H1 (cell line): ENCODE results near the gene PRR36. TPM values are rescaled to one million over a fixed set of nuclear protein-coding genes. Genes with fewer than 3 reads are reported as not detected.

Experiments
- CTCF ChIA-PET: fragments of 300-600 bp; sonication (Branson Sonifier 250); formaldehyde crosslinking; loops from one replicate; lab custom pipeline; 2021; ENCODE audit not compliant: partially characterized antibody; lab: Charles Lee
- POLR2A ChIA-PET: fragments of 300-600 bp; sonication (Branson Sonifier 250); formaldehyde crosslinking; loops from one replicate; lab custom pipeline; 2021; ENCODE audit warnings: inconsistent platforms; ENCODE audit not compliant: partially characterized antibody; lab: Charles Lee
- DNase-seq, 2 experiments: peaks; one replicate each; pipeline versions ENCODE4 v3.0.0 to v3.0.0-alpha.2; 2010 to 2022; ENCODE audit warnings: low spot score in 2 of 2, low read depth in 1 of 2, mixed read lengths in 1 of 2
- FAIRE-seq: peaks from 2 replicates; lab custom pipeline; 2011; peaks lifted over from hg19 to GRCh38; lab: Jason Lieb, UNC
- H2AFZ ChIP-seq: 2 replicates; pipeline ENCODE4 v1.8.1; 2012; ENCODE audit warnings: low read length, inconsistent platforms
- H2AK5ac ChIP-seq: 2 replicates; pipeline ENCODE4 v1.6.1; 2013; ENCODE audit warnings: low read depth, low read length
- H2BK120ac ChIP-seq: replicated peaks from 2 replicates; pipeline ENCODE3; 2013; ENCODE audit warnings: low read depth, low read length, inconsistent platforms
- H2BK12ac ChIP-seq: 2 replicates; pipeline ENCODE4 v1.6.1; 2013; ENCODE audit warnings: low read depth, low read length
- H2BK15ac ChIP-seq: 2 replicates; pipeline ENCODE4 v1.6.1; 2013; ENCODE audit warnings: low read length
- H2BK20ac ChIP-seq: 2 replicates; pipeline ENCODE4 v1.6.1; 2013; ENCODE audit warnings: low read length
- H2BK5ac ChIP-seq: 2 replicates; pipeline ENCODE4 v1.6.1; 2013; ENCODE audit warnings: low read depth, low read length
- H3K14ac ChIP-seq: 2 replicates; pipeline ENCODE4 v1.6.1; 2013; ENCODE audit warnings: inconsistent platforms; ENCODE audit not compliant: insufficient read length
- H3K18ac ChIP-seq: 2 replicates; pipeline ENCODE4 v1.6.1; 2013; ENCODE audit warnings: low read length; ENCODE audit errors: extremely low read depth
- H3K23ac ChIP-seq: 2 replicates; pipeline ENCODE4 v1.6.1; 2013; ENCODE audit warnings: inconsistent platforms; ENCODE audit not compliant: insufficient read length
- H3K23me2 ChIP-seq: 2 replicates; pipeline ENCODE4 v1.6.1; 2013; ENCODE audit warnings: low read depth, low read length
- H3K27ac ChIP-seq: 2 replicates; pipeline ENCODE4 v1.6.1; 2011; ENCODE audit warnings: low read depth, low read length, inconsistent platforms
- H3K27me3 ChIP-seq, 4 experiments: replicated peaks in 1 of 4; 1 replicate in 1 of 4; 2 replicates in 3 of 4; pipeline versions ENCODE4 v1.6.1 to v1.8.1; 2011 to 2013; ENCODE audit warnings: low read length in 3 of 4, mild to moderate bottlenecking in 3 of 4, inconsistent platforms in 2 of 4, mixed read lengths in 2 of 4, moderate library complexity in 1 of 4; ENCODE audit not compliant: control insufficient read depth in 3 of 4, insufficient read depth in 3 of 4; ENCODE audit errors: extremely low read depth in 1 of 4
- H3K36me3 ChIP-seq, 4 experiments: 2 replicates each; pipeline versions ENCODE4 v1.6.1 to v1.8.1; 2011 to 2013; ENCODE audit warnings: mild to moderate bottlenecking in 4 of 4, low read length in 3 of 4, moderate library complexity in 2 of 4, control low read depth in 1 of 4, inconsistent platforms in 1 of 4; ENCODE audit not compliant: insufficient read depth in 4 of 4, control insufficient read depth in 2 of 4
- H3K4ac ChIP-seq: replicated peaks from 2 replicates; pipeline ENCODE3; 2013; ENCODE audit warnings: low read length, low read depth, mixed read lengths, inconsistent platforms; ENCODE audit not compliant: insufficient read length
- H3K4me1 ChIP-seq, 4 experiments: replicated peaks in 1 of 4; 1 replicate in 1 of 4; 2 replicates in 3 of 4; pipeline versions ENCODE4 v1.6.1 to v1.8.1; 2011 to 2013; ENCODE audit warnings: low read length in 3 of 4, inconsistent platforms in 2 of 4, mixed read lengths in 1 of 4; ENCODE audit not compliant: insufficient read depth in 4 of 4, control insufficient read depth in 3 of 4
- H3K4me2 ChIP-seq, 2 experiments: 2 replicates each; pipeline versions ENCODE4 v1.6.1 to v1.8.1; 2011 to 2013; ENCODE audit warnings: low read depth in 2 of 2, low read length in 2 of 2, control low read depth in 1 of 2, inconsistent platforms in 1 of 2, mild to moderate bottlenecking in 1 of 2; ENCODE audit not compliant: insufficient read depth in 1 of 2
- H3K4me3 ChIP-seq, 4 experiments: fragments of 200-600, 300-600 bp in 1 of 4; sonication (generic), shearing (Covaris generic), sonication (Bioruptor Twin) in 1 of 4; 2 replicates each; pipeline versions ENCODE4 v1.5.1 to v1.8.1; 2011 to 2016; ENCODE audit warnings: low read length in 4 of 4, low read depth in 3 of 4, control low read depth in 2 of 4, inconsistent platforms in 2 of 4, mild to moderate bottlenecking in 2 of 4, mixed read lengths in 1 of 4, moderate library complexity in 1 of 4; ENCODE audit not compliant: insufficient read depth in 2 of 4; ENCODE audit errors: extremely low read depth in 1 of 4
- H3K56ac ChIP-seq: replicated peaks from 2 replicates; pipeline ENCODE3; 2013; ENCODE audit warnings: low read depth, mild to moderate bottlenecking, mixed read lengths, low read length, inconsistent platforms; ENCODE audit not compliant: insufficient read length
- H3K79me1 ChIP-seq: 2 replicates; pipeline ENCODE4 v1.6.1; 2013; ENCODE audit warnings: low read depth, low read length, control low read depth
- H3K79me2 ChIP-seq, 2 experiments: 2 replicates each; pipeline versions ENCODE4 v1.6.1 to v1.8.1; 2012 to 2013; ENCODE audit warnings: low read length in 2 of 2, mild to moderate bottlenecking in 2 of 2, inconsistent platforms in 1 of 2; ENCODE audit not compliant: insufficient read depth in 2 of 2, control insufficient read depth in 1 of 2
- H3K9ac ChIP-seq, 4 experiments: replicated peaks in 1 of 4; 1 replicate in 1 of 4; 2 replicates in 3 of 4; pipeline versions ENCODE4 v1.6.1 to v1.8.1; 2011 to 2013; ENCODE audit warnings: low read depth in 3 of 4, low read length in 3 of 4, control low read depth in 2 of 4, mild to moderate bottlenecking in 2 of 4, moderate library complexity in 2 of 4, inconsistent platforms in 1 of 4; ENCODE audit errors: extremely low read depth in 1 of 4
- H3K9me3 ChIP-seq, 2 experiments: 2 replicates each; pipeline versions ENCODE4 v1.6.1 to v1.8.1; 2012 to 2013; ENCODE audit warnings: mild to moderate bottlenecking in 2 of 2, moderate library complexity in 2 of 2, control low read depth in 1 of 2, inconsistent platforms in 1 of 2, low read depth in 1 of 2, low read length in 1 of 2, mixed read lengths in 1 of 2; ENCODE audit not compliant: insufficient read depth in 2 of 2
- H4K20me1 ChIP-seq, 2 experiments: replicated peaks in 1 of 2; 2 replicates each; pipeline versions ENCODE3 to v1.8.1; 2011 to 2013; ENCODE audit warnings: inconsistent platforms in 2 of 2, low read length in 2 of 2, mild to moderate bottlenecking in 1 of 2; ENCODE audit not compliant: insufficient read depth in 2 of 2, control insufficient read depth in 1 of 2
- H4K5ac ChIP-seq: 2 replicates; pipeline ENCODE4 v1.6.1; 2013; ENCODE audit warnings: low read length, low read depth, mixed read lengths, inconsistent platforms; ENCODE audit not compliant: insufficient read length
- H4K8ac ChIP-seq: 2 replicates; pipeline ENCODE4 v1.8.0; 2013; ENCODE audit warnings: mild to moderate bottlenecking, moderate library complexity, low read length, inconsistent platforms; ENCODE audit not compliant: insufficient read depth; ENCODE audit errors: extremely low read depth
- H4K91ac ChIP-seq: replicated peaks from 2 replicates; pipeline ENCODE3; 2013; ENCODE audit warnings: low read length, mixed read lengths, inconsistent platforms; ENCODE audit not compliant: insufficient read length
- CEBPB ChIP-seq: IDR thresholded peaks from 2 replicates; pipeline ENCODE4 v1.6.1; 2012; ENCODE audit warnings: low read depth, low read length
- EP300 ChIP-seq, 2 experiments: IDR thresholded peaks; 1 replicate in 1 of 2; 2 replicates in 1 of 2; pipeline ENCODE4 v1.6.1; 2011 to 2012; ENCODE audit warnings: low read depth in 2 of 2, low read length in 2 of 2, mild to moderate bottlenecking in 2 of 2, borderline replicate concordance in 1 of 2, inconsistent platforms in 1 of 2, moderate library complexity in 1 of 2
- FOSL1 ChIP-seq: IDR thresholded peaks from 2 replicates; pipeline ENCODE4 v1.6.1; 2011; ENCODE audit warnings: mild to moderate bottlenecking, low read depth, low read length, moderate library complexity; ENCODE audit not compliant: insufficient read depth
- HDAC2 ChIP-seq, 2 experiments: fragments of 300-600 bp in 1 of 2; sonication (generic) in 1 of 2; IDR thresholded peaks; 2 replicates each; pipeline ENCODE4 v1.6.1; 2011 to 2012; ENCODE audit warnings: low read depth in 2 of 2, low read length in 2 of 2, mild to moderate bottlenecking in 2 of 2, moderate library complexity in 2 of 2, borderline replicate concordance in 1 of 2, inconsistent platforms in 1 of 2
- POLR2AphosphoS5 ChIP-seq: IDR thresholded peaks from 2 replicates; pipeline ENCODE4 v1.6.1; 2011; ENCODE audit warnings: low read depth, low read length
- POU5F1 ChIP-seq: IDR thresholded peaks from 2 replicates; pipeline ENCODE4 v1.6.1; 2011; ENCODE audit warnings: low read depth, mild to moderate bottlenecking, low read length, moderate library complexity
- RAD21 ChIP-seq, 2 experiments: IDR thresholded peaks in 1 of 2; conservative IDR thresholded peaks in 1 of 2; 2 replicates each; pipeline ENCODE4 v1.6.1; 2011; ENCODE audit warnings: low read depth in 2 of 2, low read length in 2 of 2, improper control_type of control experiment in 1 of 2, inconsistent platforms in 1 of 2, mild to moderate bottlenecking in 1 of 2, moderate library complexity in 1 of 2
- SP4 ChIP-seq: IDR thresholded peaks from 2 replicates; pipeline ENCODE4 v1.6.1; 2012; ENCODE audit warnings: low read length, inconsistent platforms
- TAF1 ChIP-seq: IDR thresholded peaks from 2 replicates; pipeline ENCODE4 v1.6.1; 2011; ENCODE audit warnings: mild to moderate bottlenecking, low read depth, low read length
- TAF7 ChIP-seq: optimal IDR thresholded peaks from 2 replicates; pipeline ENCODE3; 2011; ENCODE audit warnings: low read depth, mild to moderate bottlenecking, inconsistent platforms, low read length, moderate library complexity, borderline replicate concordance
- TBP ChIP-seq: IDR thresholded peaks from 2 replicates; pipeline ENCODE4 v1.6.1; 2011; ENCODE audit warnings: low read depth, low read length, improper control_type of control experiment
- WGBS, 2 experiments: shearing (Covaris generic) in 1 of 2; methylation state at CpG; one replicate each; pipeline versions ENCODE4 v1.1.6 to v1.1.7; 2013 to 2015; ENCODE audit warnings: low lambda C conversion rate in 2 of 2, mixed read lengths in 2 of 2, inconsistent platforms in 1 of 2, low coverage in 1 of 2, missing lambda C conversion rate in 1 of 2; ENCODE audit not compliant: insufficient replicate concordance in 2 of 2, insufficient coverage in 1 of 2, insufficient read length in 1 of 2; ENCODE audit errors: extremely low coverage in 1 of 2, missing lambda C conversion rate in 1 of 2; 5-methylcytosine and 5-hydroxymethylcytosine counted together
- polyA plus RNA-seq, 7 experiments: library from polyadenylated mRNA; depleted of rRNA in 3 of 7; stranded (reverse) in 5 of 7; unstranded in 2 of 7; fragments of >200 nt in 5 of 7; fragments of 200-250 nt in 2 of 7; gene quantifications; 1 replicate in 5 of 7; 2 replicates in 1 of 7; 4 replicates in 1 of 7; pipeline versions ENCODE4 v1.2.1 to v1.2.3, GENCODE V29; 2011 to 2013; ENCODE audit warnings: missing spikeins in 2 of 7, mixed read lengths in 2 of 7
- total RNA-seq: library from RNA; stranded (reverse); fragmentation: NEBNext Ultra II Directional; extraction: Animal tissue kit (Norgen Biotek cat#: 25700); gene quantifications from 2 replicates; pipeline ENCODE4 v1.2.1, GENCODE V29; 2021

PRR36 gene
- total and polyA plus RNA-seq, 2 of the 8 experiments (the other 6 are each of a cell fraction or from before 2014, with no cell fraction given): 1.6 to 23.9 TPM

DNA sequence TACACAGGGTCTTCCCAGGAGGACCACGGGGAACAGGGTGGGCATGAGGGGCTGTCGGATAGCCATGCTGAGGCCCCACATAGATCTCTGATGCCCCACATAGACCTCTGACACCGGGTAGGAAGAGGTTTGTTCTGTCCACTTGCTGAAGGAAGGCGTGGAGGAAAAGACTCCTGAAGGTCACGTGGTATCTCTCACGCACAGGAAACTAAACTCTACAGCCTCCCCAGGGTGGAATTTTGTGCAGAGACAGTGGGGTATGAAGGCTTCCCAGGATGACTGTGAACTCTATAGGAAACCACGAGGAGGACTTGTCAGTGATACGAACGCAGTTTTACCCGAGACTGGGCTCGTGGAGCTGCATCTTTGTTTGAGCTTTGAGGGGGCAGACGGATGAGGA is 41.4 kb downstream of the PRR36 start:
- Histone ChIP-seq H3K36me3 (no peaks in the 10 kb centered on the region), H2BK20ac (no peak overlapping the region), H3K4me2 (no peak overlapping the region), H4K20me1 (peaks cover 0 to 1% of the 10 kb centered on the region in 2 experiments), H3K27ac (no peak overlapping the region), H4K8ac (no peak overlapping the region), H3K56ac (no peak overlapping the region), H3K18ac (no peak overlapping the region), H2BK120ac (no peak overlapping the region), H4K91ac (no peak overlapping the region), H3K79me1 (no peaks in the 10 kb centered on the region), H3K4me1 (peaks cover 0 to 8% (median 6%) of the 10 kb centered on the region in 4 experiments; a peak in 5 of 7 replicates), H4K5ac (no peak overlapping the region), H3K23ac (no peak overlapping the region), H2BK12ac (no peak overlapping the region), H3K79me2 (no peaks in the 10 kb centered on the region), H2BK15ac (no peak overlapping the region), H3K14ac (no peak overlapping the region), H3K4ac (no peak overlapping the region), H3K9me3 (no peaks in the 10 kb centered on the region), H2BK5ac (no peak overlapping the region), H2AK5ac (no peak overlapping the region), H3K27me3 (peaks cover 0 to 2% (median 0%) of the 10 kb centered on the region in 4 experiments; a peak in 1 of 7 replicates), H3K9ac (no peak overlapping the region), H3K4me3 (no peak overlapping the region), H3K23me2 (no peaks in the 10 kb centered on the region; the same call in 1 of the 2 replicates), H2AFZ (no peak overlapping the region)
- FAIRE-seq (no peak), DNase-seq (no peak)
- TF ChIP-seq HDAC2 (IDR thresholded peaks at IDR 0.05; ENCODE audit: borderline replicate concordance in 1 of 2, low read depth in 2 of 2, low read length in 2 of 2): no peak
- TF ChIP-seq RAD21 (IDR thresholded peaks at IDR 0.05 in 1 of 2, conservative IDR thresholded peaks at IDR 0.05 in 1 of 2; ENCODE audit: low read depth in 2 of 2, low read length in 2 of 2): no peak
- no peak for TF ChIP-seq POU5F1
- no peak for TF ChIP-seq TAF1
- TF ChIP-seq CEBPB: no peak
- TF ChIP-seq EP300 (IDR thresholded peaks at IDR 0.05; ENCODE audit: borderline replicate concordance in 1 of 2, low read depth in 2 of 2, low read length in 2 of 2): no peak
- no peak for TF ChIP-seq TAF7
- no peak for TF ChIP-seq FOSL1
- TF ChIP-seq POLR2AphosphoS5: no peak
- TF ChIP-seq SP4: no peak
- no peak for TF ChIP-seq TBP
- CTCF ChIA-PET: interaction anchor here (0.7 to 3.6 kb wide), 6 partner anchors 8 to 51 kb away, joined by 3 to 19 read pairs (median 4); no protein-coding TSS in a partner anchor
- WGBS, 2 experiments: 92% methylated on average over 12 of the region's 12 CpGs; no CpG with 5 or more reads in 1 of the 2 experiments
- POLR2A ChIA-PET: no interaction called here
